OCI-LY7 (cell line): ENCODE data around the gene L3MBTL3. TPM values are rescaled to one million over a fixed set of nuclear protein-coding genes. Genes with fewer than 3 reads are reported as not detected.

ENCODE experiments used
- BruUV-seq: library from RNA; stranded (reverse); fragments of 400-500 nt; replicated peaks from 2 replicates; lab custom pipeline; 2021; lab: Mats Ljungman, UMichigan
- CTCF ChIA-PET: fragments of 300-600 bp; sonication (Branson Sonifier 250); formaldehyde crosslinking; loops from one replicate; lab custom pipeline; 2022; ENCODE audit warnings: antibody characterized with exemption; ENCODE audit not compliant: unreplicated experiment; lab: Charles Lee
- POLR2A ChIA-PET: fragments of 300-600 bp; sonication (Branson Sonifier 250); formaldehyde crosslinking; loops from one replicate; lab custom pipeline; 2022; ENCODE audit warnings: antibody characterized with exemption; lab: Charles Lee
- DNase-seq: peaks from one replicate; pipeline ENCODE4 v3.0.0-alpha.2; 2015; ENCODE audit warnings: low spot score
- H2AFZ ChIP-seq: fragments of 200-600 bp; sonication (generic), shearing (Covaris generic); 2 replicates; pipeline ENCODE4 v1.6.1; 2014; ENCODE audit warnings: mild to moderate bottlenecking, antibody characterized with exemption, low read length, moderate library complexity
- H3K27ac ChIP-seq: fragments of 200-600 bp; sonication (generic); 2 replicates; pipeline ENCODE4 v1.5.1; 2014; ENCODE audit warnings: mixed run types, low read depth, mild to moderate bottlenecking, moderate library complexity, low read length, inconsistent platforms; ENCODE audit not compliant: poor library complexity, severe bottlenecking
- H3K36me3 ChIP-seq: fragments of 200-600 bp; sonication (generic); 2 replicates; pipeline ENCODE4 v1.6.1; 2014; ENCODE audit warnings: mild to moderate bottlenecking, antibody characterized with exemption, low read length, moderate library complexity, mixed read lengths; ENCODE audit not compliant: insufficient read depth
- H3K4me1 ChIP-seq: fragments of 200-600 bp; sonication (generic); 2 replicates; pipeline ENCODE4 v1.5.1; 2014; ENCODE audit warnings: mild to moderate bottlenecking, low read length; ENCODE audit not compliant: insufficient read depth, poor library complexity, severe bottlenecking
- H3K4me2 ChIP-seq: fragments of 200-600 bp; sonication (generic); 2 replicates; pipeline ENCODE4 v1.6.1; 2014; ENCODE audit warnings: mild to moderate bottlenecking, low read length
- H3K4me3 ChIP-seq: fragments of 200-600 bp; sonication (generic); 2 replicates; pipeline ENCODE4 v1.5.1; 2014; ENCODE audit warnings: mild to moderate bottlenecking, low read depth, low read length; ENCODE audit not compliant: poor library complexity, severe bottlenecking
- H3K79me2 ChIP-seq: fragments of 200-600 bp; sonication (generic); 2 replicates; pipeline ENCODE4 v1.6.1; 2016; ENCODE audit warnings: low read depth, mild to moderate bottlenecking, low read length, moderate library complexity, mixed read lengths; ENCODE audit not compliant: insufficient read depth
- H3K9me2 ChIP-seq: fragments of 200-600 bp; sonication (generic); 2 replicates; pipeline ENCODE4 v1.6.1; 2016; ENCODE audit warnings: mild to moderate bottlenecking, low read length, mixed read lengths; ENCODE audit not compliant: insufficient read depth
- H3K9me3 ChIP-seq: fragments of 200-600 bp; sonication (generic); 2 replicates; pipeline ENCODE4 v1.6.1; 2014; ENCODE audit warnings: mild to moderate bottlenecking, mixed run types, low read length, mixed read lengths
- H4K20me1 ChIP-seq: fragments of 200-600 bp; sonication (generic); 2 replicates; pipeline ENCODE4 v1.6.1; 2014; ENCODE audit warnings: mild to moderate bottlenecking, antibody characterized with exemption, low read length, moderate library complexity, mixed read lengths; ENCODE audit not compliant: insufficient read depth
- EZH2phosphoT487 ChIP-seq: fragments of 200-600 bp; sonication (generic); IDR thresholded peaks from 2 replicates; pipeline ENCODE4 v1.6.1; 2018; ENCODE audit warnings: low read depth, borderline replicate concordance, mild to moderate bottlenecking, mixed run types, antibody characterized with exemption, low read length, moderate library complexity, mixed read lengths
- intact Hi-C: fragments of 100-400 bp; cut with micrococcal nuclease; formaldehyde crosslinking; loops from one replicate; pipeline ENCODE4 v1.10.0; 2022; ENCODE audit not compliant: unreplicated experiment
- total RNA-seq, 2 experiments: library from RNA; depleted of rRNA in 1 of 2; stranded (reverse); fragments of >200 nt in 1 of 2; shearing (Covaris generic) in 1 of 2; gene quantifications; 2 replicates each; pipeline ENCODE4 v1.2.3, GENCODE V29; 2014 to 2022
- TF ChIP-seq, protein P1 (sequence below): fragments of 200-600 bp; sonication (generic); conservative IDR thresholded peaks from 2 replicates; pipeline ENCODE4 v1.5.1; 2014; ENCODE audit warnings: mild to moderate bottlenecking, antibody characterized with exemption, low read length, moderate library complexity, mixed read lengths

Gene L3MBTL3
- total RNA-seq, 2 experiments from 2014 or later, result 7.9 to 11.0 TPM

DNA sequence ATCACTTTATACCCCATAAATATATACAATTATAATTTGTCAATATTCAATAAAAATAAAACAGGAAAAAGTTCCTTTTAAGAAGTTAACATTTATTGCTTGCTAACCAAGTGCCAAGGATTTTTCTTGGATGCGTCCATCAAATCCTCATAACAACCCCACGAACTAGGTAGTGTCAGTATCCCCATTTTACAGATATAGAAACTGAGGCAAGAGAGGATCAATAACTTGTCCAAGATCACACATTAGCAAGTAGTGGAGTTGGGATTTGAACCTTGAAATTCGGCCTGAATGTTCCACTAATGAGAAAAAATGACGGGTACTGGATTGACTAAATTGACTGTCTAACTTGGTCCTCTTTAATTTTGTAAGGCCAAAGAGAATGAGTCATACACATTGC, 5.7 kb upstream of the L3MBTL3 start:
- H3K4me1 ChIP-seq, result peaks cover under 1% of the 10 kb centered on the region
- no peak overlapping the region for H3K27ac ChIP-seq
- H3K36me3 ChIP-seq, result no peaks in the 10 kb centered on the region
- ChIA-PET POLR2A (no interaction called here), CTCF (no interaction called here)
- no peak overlapping the region for H3K4me3 ChIP-seq
- no peaks in the 10 kb centered on the region for H3K9me2 ChIP-seq
- H4K20me1 ChIP-seq, result no peaks in the 10 kb centered on the region
- BruUV-seq, result no TSS peak
- no peak for DNase-seq
- H2AFZ ChIP-seq, result no peak overlapping the region
- intact Hi-C loops, result no loop called here
- TF ChIP-seq, protein P1, sequence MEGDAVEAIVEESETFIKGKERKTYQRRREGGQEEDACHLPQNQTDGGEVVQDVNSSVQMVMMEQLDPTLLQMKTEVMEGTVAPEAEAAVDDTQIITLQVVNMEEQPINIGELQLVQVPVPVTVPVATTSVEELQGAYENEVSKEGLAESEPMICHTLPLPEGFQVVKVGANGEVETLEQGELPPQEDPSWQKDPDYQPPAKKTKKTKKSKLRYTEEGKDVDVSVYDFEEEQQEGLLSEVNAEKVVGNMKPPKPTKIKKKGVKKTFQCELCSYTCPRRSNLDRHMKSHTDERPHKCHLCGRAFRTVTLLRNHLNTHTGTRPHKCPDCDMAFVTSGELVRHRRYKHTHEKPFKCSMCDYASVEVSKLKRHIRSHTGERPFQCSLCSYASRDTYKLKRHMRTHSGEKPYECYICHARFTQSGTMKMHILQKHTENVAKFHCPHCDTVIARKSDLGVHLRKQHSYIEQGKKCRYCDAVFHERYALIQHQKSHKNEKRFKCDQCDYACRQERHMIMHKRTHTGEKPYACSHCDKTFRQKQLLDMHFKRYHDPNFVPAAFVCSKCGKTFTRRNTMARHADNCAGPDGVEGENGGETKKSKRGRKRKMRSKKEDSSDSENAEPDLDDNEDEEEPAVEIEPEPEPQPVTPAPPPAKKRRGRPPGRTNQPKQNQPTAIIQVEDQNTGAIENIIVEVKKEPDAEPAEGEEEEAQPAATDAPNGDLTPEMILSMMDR, result no peak
- TF ChIP-seq EZH2phosphoT487, result no peak
- H3K79me2 ChIP-seq, result no peaks in the 10 kb centered on the region
- H3K4me2 ChIP-seq, result no peak overlapping the region
- no peaks in the 10 kb centered on the region for H3K9me3 ChIP-seq

DNA sequence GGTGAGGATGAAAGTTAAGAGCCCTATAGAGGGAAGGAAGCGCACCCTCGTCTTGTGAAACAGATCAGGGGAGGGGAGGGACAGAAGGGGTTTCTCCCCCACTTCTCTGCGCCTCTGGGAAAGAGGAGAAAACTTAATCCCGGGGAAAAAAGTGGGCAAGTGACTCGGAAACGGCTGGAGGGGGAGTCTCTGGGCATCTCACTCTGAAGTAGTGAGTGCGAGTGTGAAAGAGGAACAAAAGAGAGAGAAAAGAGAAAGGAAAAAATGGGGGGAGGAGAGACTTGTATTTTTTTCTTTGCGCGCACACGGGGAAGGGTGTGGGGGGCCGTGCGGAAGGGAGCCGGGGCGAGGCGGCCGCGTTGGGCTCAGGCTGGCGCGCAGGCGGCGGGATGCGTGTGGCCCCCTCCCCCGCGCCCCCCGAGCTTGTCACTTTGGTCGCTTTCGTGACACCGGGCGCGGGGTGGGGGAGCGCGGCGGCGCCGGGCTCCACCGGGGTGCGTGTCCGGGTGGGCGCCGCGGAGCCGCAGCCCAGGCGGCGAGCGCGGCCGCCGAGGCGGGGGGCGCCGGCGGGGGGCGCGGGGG, 454 bp downstream of the L3MBTL3 start:
- H3K4me3 ChIP-seq, result peak overlapping the region; percentile 74
- CTCF ChIA-PET, result no interaction called here
- no TSS peak for BruUV-seq
- no peaks in the 10 kb centered on the region for H3K9me2 ChIP-seq
- TF ChIP-seq, protein P1, result no peak
- TF ChIP-seq EZH2phosphoT487, result no peak
- H3K4me1 ChIP-seq, result peaks cover 9% of the 10 kb centered on the region
- no peaks in the 10 kb centered on the region for H3K36me3 ChIP-seq
- no peaks in the 10 kb centered on the region for H3K9me3 ChIP-seq
- peak overlapping the region; percentile 88 for H3K4me2 ChIP-seq
- no peaks in the 10 kb centered on the region for H3K79me2 ChIP-seq
- POLR2A ChIA-PET, result interaction anchor here (0.6 kb wide), 2 partner anchors 105 to 411 kb away, joined by 3 to 4 read pairs; no protein-coding TSS in a partner anchor
- intact Hi-C loops, result no loop called here
- H2AFZ ChIP-seq, result peak overlapping the region; percentile 80; the same call in 1 of the 2 replicates
- H3K27ac ChIP-seq, result peak overlapping the region; percentile 18
- H4K20me1 ChIP-seq, result 0 out of 2 replicates have a peak, but pooled peaks cover 11% of the 10 kb centered on the region
- DNase-seq, result peak; percentile 36
